Suppressor macrophage (primary cell): ENCODE data around the gene LRMDA.
"Not testable (repeated sequence)": the region's sequence is repeated elsewhere in the genome, so short reads cannot be mapped to it uniquely, and the experiment has no call there.

ENCODE experiments used
- DNase-seq, 4 experiments: peaks; one replicate each; pipeline ENCODE4 v3.0.0-alpha.2; 2020 to 2022

LRMDA gene

DNA sequence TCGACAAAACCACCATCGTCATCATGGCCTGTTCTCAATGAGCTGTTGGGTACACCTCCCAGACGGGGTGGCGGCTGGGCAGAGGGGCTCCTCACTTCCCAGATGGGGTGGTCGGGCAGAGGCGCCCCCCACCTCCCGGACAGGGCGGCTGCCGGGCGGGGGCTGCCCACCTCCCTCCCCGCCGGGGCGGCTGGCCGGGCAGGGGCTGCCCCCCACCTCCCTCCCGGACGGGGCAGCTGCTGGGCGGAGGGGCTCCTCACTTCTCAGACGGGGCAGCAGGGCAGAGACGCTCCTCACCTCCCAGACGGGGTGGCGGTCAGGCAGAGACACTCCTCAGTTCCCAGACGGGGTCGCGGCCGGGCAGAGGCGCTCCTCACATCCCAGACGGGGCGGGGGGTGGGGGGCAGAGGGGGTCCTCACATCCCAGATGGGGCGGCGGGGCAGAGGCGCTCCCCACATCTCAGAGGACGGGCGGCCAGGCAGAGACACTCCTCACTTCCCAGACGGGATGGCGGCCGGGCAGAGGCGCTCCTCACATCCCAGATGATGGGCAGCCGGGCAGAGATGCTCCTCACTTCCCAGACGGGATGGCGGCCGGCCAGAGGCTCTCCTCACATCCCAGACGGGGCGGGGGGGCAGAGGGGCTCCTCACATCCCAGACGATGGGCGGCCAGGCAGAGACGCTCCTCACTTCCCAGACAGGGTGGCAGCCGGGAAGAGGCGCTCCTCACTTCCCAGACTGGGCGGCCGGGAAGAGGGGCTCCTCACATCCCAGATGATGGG lies 318.9 kb downstream of the LRMDA start:
- DNase-seq = not testable (repeated sequence)

DNA sequence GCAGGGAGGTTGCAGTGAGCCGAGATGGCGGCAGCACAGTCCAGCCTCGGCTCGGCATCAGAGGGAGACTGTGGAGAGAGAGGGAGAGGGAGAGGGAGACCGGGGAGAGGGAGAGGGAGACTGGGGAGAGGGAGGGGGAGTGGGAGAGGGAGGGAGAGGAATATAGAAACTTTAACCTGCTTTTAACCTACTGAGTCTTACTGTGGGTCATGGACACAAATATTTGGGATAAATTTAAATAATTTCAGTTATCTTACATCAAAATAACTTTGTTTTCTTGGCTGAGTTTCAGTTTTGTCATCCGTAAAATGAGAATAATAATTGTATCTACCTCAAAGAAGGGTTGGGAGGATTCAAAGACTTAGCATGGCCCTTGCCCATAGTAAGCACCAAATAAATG lies 319.8 kb downstream of the LRMDA start:
- no peak for DNase-seq

DNA sequence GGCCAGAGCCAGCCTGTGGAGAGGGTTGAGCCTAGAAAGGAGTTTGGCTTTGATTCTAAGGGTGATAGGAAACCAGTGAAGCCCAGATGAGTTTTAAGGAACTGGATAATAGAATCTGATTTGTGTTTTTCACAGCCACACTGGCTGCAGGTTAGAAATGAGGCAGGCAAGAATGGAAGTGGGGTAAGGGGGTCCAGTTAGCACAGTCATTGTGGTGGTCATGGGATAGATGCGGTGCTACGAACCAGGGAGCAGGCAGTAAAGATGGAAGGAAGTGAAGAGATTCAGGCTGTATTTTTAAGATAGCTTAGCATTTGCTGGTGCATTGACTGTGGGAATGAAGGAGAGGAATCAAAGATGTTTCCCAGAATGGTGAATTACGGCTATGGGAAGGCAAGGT lies 322.2 kb downstream of the LRMDA start:
- no peak for DNase-seq

DNA sequence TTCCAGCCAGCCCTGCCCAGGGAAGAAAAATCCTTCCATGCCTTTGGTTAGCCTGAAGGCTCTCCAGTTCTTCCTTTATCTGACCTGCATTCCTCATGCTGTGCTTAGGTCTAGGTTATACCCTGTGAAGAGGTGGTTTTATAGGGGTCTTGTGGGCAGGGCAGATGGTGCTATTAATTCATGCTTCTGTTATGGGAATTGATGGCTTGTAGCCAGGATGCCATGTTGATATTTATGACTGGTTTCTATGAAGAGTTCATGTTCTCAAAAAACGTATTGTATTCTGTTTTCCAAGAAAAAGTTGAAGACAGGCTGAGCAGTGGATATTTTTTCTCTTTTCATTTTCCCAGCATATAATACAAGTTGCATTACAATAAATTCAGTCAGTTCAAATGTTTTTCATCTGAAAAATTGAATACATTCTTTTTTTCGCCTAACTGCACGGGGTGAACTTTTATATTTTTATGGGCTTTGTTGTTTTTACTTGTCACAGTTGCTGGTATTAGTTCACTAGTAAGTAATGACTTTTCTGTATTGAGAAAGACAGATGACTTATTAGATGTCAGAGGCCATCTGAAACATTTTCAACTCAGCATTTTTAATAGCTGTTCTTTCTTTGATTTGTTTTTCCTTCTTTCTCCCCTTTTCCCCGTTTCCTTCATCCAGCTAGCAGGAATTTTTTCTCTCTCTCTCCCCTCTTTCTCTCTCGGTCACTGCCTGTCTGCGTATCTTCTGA lies 322.8 kb downstream of the LRMDA start:
- no peak for DNase-seq

DNA sequence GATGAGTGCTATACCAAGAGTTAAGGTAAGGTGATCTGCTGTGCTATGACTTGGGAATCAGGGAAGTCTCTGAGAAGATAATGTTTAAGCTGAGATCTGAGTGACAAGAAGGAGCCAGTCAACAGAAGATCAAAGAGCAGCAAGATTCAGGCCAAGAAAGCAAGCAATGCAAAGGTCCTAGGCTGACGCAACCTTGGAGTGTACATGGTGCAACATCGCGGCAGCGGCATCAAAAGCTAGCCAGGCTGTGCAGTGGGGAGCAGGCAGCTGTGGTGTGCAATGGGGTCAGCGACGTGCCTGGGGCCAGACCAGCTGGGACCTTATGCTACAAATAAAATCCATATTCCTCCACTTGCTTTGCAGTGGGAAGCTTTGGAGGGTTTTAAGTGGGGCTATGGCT lies 324.1 kb downstream of the LRMDA start:
- no peak for DNase-seq

DNA sequence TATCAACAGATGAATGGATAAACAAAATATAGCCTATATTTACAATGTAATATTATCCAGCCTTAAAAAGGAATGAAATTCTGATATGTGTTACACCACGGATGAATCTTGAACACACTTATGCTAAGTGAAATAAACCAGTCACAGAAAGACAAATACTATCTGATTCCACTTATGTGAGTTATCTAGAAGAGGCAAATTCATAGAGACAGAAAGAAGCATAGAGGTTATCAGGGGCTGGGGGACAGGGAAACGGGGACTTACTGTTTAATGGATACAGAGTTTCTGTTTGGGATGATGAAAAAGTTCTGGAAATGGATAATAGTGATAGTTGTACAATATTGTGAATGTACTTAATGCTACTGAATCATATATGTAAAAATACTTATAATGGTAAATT lies 329.9 kb downstream of the LRMDA start:
- no peak for DNase-seq

DNA sequence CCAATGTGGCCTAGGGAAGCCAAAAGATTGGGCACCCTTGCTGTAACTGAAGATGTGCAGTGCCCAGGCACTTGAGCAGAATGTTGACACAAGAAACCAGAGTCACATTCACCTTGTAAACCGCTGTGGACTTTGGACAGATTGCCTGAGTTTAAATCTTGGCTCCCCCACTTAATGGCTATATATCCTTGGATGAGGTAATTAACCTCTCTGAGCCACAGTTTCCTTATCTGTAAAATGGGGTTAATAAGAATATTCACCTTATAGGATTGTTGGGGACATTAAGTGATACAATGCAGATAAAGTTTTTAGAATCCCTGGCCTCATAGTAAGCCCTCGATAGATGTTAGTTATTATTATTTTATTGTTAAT lies 331.0 kb downstream of the LRMDA start:
- DNase-seq = no peak

DNA sequence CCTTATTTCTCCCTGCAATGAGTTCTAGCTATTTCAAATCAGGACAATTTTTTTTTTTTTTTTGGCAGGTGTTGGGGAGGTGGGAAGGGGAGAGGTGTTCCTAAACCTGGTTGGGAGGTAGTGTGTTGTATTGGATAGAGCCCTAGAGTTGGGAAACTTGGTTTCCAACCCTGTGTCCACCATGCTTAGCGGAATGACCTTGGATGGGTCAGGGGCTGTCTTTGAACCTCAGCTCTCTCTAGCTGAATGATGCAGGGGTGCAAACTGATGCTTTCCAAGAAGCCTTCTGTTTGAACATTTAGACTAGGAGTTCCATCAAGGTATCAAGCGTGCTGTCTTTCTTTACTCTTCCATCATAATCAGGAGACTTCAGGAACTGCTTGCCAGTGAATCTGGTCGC lies 332.2 kb downstream of the LRMDA start:
- DNase-seq = no peak

DNA sequence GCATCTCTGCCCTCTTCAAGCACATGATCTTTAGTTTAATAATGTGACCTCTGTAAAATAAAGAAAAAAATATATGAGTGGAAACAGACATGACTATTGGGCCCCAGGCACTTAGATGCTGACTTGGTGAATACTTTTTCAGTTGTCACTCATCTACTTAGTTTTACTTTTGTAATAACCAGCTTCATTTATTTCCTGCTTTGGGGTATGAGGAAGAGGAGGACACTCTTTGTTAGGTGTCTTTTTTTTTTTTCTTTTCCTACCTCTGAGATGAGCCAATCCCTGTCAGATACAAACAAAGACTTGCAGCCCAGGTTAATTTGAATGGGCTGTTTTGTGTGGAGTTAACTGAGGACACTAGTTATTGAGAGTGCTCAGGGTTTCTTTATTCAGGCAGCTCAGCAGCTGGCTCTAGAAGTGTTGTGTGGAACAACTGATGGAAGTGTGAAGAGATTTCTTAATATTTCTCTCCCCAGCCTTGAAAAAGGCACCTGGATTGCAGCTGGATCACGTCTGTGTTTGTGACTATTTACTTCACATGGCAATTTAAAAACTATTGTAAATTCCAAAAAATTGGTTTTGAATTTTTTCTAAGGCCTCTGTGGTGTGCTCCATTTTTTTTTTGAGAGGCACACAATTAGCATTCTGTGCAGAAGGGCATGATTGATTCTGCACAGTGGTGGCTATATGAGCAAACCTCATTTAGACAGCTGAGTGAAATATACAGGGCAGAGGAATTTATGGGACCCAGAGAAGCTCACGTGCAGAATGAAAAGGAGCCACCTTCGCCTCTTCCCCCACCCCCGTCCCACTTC lies 333.8 kb downstream of the LRMDA start:
- no peak for DNase-seq

DNA sequence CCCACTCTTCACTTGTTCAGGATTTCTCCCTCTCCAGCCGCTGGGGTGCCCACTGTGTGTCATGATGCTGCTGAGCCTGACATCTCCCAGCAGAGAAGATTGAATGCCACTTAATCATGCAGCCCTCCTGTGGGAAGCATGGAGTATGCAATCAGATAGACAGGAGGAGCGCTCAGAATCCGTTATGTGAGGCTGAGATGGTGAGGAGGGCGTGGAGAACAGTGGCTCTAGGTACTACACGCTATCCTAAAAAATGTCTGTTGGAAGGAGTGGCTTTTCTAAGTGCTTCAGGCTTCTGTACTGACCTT lies 334.3 kb downstream of the LRMDA start:
- no peak for DNase-seq

DNA sequence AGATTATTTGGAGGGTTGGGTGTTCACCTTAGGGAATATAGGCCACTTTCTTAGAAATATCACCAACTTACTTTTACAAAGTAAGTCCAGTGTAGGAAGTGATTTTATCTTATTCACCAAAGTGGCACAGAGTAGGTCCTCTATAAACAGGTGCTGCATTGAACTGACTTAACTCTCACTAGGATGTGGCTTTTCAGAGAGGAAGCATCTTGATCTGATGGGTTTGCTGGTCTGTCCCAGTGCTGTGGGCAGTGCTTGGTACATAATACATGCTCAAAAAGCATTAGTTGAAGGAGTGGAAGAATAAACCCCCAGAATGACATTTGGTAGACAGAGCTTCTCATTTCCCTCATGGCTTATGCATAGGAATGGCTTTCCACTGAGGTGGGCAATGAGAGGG lies 334.7 kb downstream of the LRMDA start:
- no peak for DNase-seq

DNA sequence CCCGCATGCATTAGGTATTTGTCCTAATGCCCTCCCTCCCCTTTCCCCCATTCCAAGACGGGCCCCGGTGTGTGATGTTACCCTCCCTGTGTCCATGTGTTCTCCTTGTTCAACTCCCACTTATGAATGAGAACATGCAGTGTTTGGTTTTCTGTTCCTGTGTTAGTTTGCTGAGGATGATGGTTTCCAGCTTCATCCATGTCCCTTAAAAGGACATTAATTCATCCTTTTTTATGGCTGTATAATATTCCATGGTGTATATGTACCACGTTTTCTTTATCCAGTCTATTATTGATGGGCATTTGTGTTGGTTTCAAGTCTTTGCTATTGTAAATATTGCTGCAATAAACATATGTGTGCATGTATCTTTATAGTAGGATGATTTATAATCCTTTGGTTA lies 335.3 kb downstream of the LRMDA start:
- not testable (repeated sequence) for DNase-seq

DNA sequence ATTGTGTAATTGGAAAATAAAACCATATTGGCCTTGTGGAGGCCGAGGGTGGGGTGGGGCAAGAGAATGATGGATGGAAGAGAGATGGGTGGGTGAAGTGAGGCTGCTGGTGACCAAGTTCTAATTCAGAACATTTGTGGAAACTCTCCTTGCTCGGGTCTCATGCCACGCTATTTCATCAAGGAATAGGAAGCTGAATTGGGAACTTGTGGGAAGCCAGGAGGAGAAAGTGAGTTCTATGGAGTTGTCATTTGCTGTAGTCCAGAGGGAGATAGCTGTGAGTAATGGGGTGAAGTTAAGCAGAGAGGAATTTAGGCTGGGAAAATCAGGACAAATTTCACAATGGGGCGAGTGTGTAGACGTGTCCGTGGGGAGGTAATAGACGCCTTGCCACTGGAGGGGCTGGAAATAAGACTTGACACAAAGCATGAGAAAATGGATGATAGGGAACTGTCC lies 339.2 kb downstream of the LRMDA start:
- peak in 2 of 4 experiments; percentile 13 to 18 for DNase-seq

DNA sequence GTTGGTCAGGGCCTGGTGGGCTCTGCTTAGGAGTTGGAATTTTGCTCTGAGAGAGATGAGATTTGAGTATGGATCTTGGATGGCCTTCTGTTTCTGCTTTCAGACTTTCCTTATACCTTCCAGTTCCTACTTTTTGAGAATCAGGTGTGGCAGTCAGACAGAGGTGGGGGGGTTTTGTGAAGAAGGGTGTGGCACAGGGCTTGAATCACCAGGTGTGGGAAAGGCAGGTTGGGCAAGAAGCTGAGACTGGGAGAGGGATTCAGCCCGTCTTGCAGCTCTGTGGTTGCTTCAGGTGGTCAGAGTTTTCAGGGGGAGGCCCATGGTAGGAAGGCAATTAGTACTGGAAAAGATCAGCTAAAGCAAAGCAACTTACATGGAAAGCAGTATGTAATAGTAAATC lies 340.2 kb downstream of the LRMDA start:
- DNase-seq = no peak

DNA sequence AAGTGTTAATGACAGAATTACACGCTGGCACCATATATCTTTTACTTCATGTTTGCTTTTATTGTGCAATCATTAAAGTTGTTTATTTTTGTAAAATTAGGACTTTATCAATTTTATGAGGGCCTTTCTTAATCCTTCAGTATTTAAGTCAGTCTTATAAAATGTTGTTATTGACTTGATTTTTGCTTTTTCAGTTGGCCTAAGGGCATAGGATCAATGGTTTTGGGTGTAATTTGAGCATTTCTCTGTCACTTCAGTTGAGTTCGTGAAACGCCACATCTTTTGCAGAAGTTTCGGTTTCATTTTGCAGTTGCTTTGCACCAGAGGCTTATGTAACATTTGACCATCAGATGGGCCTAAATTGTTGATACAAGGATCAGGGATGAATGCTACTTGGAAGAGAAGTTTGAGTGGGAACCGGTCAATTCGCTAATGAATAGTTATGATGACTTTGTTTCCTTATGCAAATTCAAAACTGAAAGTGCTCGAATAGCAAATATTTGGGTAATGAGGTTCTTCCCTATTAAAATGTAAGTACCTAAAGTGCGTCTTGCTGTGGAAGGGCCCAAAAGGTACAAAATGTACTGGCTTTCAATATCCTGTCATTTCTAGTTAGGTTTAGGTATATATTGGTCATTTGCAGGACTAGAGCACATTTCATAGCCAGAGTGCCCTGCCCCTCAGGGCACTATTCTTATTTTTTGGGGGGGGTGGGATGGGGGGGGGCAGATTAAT lies 340.9 kb downstream of the LRMDA start:
- peak; percentile 34 to 67 (median 53) for DNase-seq

DNA sequence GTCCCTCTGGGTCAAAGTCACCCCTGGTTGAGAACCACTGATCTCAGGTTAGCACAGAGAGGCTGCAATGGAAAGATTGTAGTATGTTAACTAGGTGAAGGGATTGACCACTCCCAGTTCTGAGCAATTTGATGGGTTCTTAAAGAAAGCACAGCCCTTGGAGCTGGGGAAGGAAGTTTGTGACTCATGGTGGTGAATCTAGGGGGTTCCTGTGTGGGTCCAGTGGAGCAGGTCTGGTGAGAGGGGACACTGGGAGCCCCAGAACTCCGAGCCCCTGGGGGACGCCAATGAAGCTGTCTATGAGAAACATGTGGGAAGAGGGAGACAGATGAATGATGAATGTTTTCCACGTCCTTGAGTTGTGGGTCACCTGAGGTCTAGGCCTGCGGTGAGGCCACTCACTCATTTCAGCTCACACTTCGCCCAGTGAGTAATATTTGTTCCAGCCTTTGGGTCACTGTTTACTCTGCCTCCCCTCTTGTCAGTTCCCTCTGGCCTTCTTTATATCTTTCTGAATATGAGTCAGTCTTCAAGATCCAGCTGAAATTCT lies 341.9 kb downstream of the LRMDA start:
- DNase-seq = peak in 2 of 4 experiments; percentile 8 to 40

DNA sequence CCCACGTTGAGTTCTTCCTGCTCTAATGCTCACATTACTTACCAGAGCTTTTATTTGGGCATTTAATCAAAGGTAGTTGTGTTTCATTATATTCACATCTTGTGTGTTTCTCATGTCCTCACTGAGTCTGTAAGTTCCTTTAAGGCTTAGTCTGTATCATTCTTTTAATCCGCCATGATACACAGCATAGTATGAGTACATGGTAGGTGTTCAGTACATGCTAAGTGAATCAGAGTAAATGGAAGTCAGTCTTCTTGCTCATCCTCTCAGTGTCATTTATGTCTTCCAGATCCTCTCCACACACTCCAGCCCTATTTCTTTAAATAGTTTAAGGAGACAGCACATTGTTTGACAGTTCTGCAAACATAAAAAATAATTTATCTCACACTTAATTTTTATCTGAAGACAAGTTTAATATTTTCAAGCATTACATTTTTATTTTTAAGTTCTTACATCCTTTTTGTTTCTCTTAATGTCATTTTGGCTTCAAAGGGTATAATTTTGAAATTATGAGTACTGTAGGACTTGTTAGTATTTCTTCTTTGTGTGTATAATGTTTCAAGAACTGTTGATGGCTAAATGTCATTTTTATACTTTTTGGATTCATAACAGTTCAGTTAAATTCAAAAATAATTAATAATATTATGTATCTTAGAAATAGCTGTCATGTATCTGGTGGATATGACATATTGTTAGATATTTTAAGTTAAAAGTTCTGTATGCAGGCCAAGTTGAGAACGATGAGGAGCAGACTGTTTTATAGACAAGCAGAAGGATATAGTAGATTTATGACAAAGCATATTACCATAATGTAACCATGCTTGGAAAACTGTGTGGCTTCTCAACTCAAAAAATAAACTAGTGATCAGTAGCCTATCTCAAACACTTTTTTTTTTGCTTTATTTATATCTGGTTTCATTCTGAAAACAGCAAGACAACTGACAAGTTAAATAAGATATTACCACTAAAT lies 342.7 kb downstream of the LRMDA start:
- DNase-seq = no peak

DNA sequence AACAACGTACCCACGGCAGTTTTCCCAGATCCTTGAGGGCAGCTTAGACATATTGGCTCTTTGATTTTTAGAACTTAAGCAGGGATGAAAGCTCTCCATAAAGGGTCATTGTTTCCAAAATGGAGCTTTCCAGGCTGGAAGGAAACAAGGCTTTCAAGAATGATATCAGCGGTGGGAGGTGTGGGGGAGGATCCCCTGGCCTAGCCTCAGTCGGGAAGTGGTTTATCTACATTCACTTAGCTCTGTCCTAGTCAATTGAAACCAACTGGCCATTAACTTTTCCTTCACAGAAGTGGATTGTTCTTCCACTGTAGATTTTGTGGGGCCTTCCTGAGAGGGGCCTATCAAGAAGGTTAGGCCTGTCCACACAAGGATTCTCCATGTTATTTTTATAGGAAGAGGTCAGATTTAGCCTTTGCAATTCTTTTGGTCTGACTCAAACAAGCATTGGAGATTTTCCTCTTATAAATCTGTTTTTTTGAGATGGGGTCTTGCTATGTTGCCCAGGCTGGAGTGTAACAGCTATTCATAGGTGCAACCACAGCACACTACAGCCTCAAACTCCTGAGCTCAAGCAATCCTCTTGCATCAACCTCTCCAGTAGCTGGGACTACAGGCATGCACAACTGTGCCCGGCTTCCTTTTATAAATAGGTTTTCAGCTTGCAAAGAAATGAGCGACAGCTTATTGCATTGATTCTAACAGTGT lies 343.5 kb downstream of the LRMDA start:
- no peak for DNase-seq

DNA sequence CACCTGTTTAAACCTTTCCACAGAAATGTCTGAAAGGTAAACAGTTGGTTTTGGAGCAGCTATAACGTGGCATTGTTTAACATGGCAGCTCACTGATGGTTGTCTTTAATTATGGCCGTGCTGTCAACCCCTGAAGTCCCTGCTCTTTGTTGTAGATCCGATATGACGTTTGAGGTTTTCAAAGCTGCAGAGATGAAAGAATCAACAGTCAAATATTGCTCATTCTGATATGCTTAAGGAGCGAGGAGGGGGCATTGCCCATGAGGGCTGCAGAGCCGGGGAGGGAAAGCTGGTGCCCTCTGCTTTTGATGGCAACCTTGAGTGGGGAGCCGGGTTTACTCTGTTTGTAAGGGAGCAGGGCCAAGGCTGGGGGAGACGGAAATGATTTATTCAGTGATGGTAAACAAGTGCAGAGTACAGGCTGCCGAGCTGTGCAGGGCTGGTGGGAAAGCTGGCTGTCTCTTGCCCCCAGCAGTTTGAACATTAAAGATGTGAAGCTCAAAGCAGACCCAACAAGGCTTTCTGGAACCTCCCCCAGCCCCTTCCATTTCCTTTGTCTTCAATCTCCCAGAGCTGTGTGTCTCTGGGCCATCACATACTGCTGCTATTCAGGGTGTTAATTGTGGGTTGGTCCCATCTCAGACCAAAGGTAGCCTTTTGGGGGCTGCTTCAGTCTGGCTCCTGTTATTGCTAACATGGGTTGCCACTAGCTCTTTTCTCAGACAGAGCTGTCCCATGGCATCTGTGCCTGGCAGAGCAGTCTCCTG lies 345.5 kb downstream of the LRMDA start:
- DNase-seq = no peak

DNA sequence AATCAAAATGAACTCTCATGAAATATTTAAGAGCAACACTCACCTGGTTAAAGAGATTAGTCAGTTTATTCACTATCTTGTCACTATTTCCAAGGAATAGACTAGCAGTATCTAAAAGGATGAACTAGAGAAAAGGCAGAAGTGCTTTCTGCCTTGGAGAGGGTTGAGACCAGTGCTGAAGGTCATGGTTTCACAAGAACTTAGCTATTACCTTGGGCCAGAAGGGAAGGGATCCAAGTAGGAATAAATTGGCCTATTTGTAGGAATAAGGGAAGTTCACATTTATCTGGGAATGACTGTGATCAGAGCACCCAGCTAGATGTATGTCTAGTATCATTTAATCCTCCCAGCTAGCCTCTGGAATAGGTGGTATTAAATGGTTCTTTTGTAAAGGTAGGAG lies 347.2 kb downstream of the LRMDA start:
- peak in 1 of 4 experiments; percentile 3 for DNase-seq
